ENCODE measurements around the gene TNNT2. TPM values are rescaled to one million over a fixed set of nuclear protein-coding genes. Genes with fewer than 3 reads are reported as not detected.

TNNT2 gene
- total and polyA plus RNA-seq, 2 of the 4 experiments (the other 2 are of a cell fraction) = 0.18 to 1.2 TPM

- Histone ChIP-seq H2AK5ac (ENCODE audit: low read depth, low read length) (no peak overlapping the region), H3K4me3 (ENCODE audit: insufficient read depth, low read depth, low read length) (no peak overlapping the region), H2AK9ac (replicated peaks; ENCODE audit: low read depth, low read length, poor library complexity) (no peak overlapping the region), H3K79me1 (ENCODE audit: low read depth in 1 of 2, low read length in 2 of 2) (peaks cover 0 to 3% of the 10 kb centered on the region in 2 experiments; a peak in 1 of 4 replicates), H2BK5ac (ENCODE audit: low read depth, low read length, poor library complexity, severe bottlenecking) (no peak overlapping the region), H4K20me1 (ENCODE audit: insufficient read depth, low read length) (no peaks in the 10 kb centered on the region), H2AFZ (replicated peaks; ENCODE audit: low read length, poor library complexity) (no peak overlapping the region), H3K27ac (ENCODE audit: insufficient read depth, low read length) (no peak overlapping the region), H4K91ac (ENCODE audit: insufficient read depth, low read depth, low read length) (no peak overlapping the region), H3K4me1 (ENCODE audit: control insufficient read depth, insufficient read depth, low read length) (peaks cover 31% of the 10 kb centered on the region), H3K9me3 (ENCODE audit: control insufficient read depth, insufficient read depth, low read length) (no peaks in the 10 kb centered on the region), H3K23ac (ENCODE audit: low read depth, low read length) (no peak overlapping the region), H2BK20ac (ENCODE audit: low read depth, low read length) (no peak overlapping the region), H3K18ac (ENCODE audit: low read depth, low read length) (no peak overlapping the region), H3K9ac (ENCODE audit: low read depth, low read length) (no peak overlapping the region), H4K8ac (ENCODE audit: low read depth in 2 of 2, low read length in 2 of 2) (no peak overlapping the region), H3K9me1 (ENCODE audit: insufficient read depth, low read length) (peaks cover 21% of the 10 kb centered on the region), H2BK15ac (ENCODE audit: low read depth, low read length) (no peak overlapping the region), H3K36me3 (ENCODE audit: control insufficient read depth, insufficient read depth, low read length) (no peaks in the 10 kb centered on the region), H3K4me2 (ENCODE audit: low read depth, low read length) (no peak overlapping the region), H3K56ac (ENCODE audit: extremely low read depth, insufficient read depth, low read length) (no peak overlapping the region), H4K5ac (ENCODE audit: low read depth, low read length) (no peak overlapping the region), H3K27me3 (ENCODE audit: control insufficient read depth, insufficient read depth, low read length) (peaks cover 2% of the 10 kb centered on the region; the same call in 1 of the 2 replicates), H3K14ac (replicated peaks; ENCODE audit: low read depth, low read length) (no peak overlapping the region), H2BK120ac (ENCODE audit: low read depth, low read length) (no peak overlapping the region), H3K4ac (ENCODE audit: low read depth, low read length) (no peak overlapping the region)
- no TSS peak for BruUV-seq (replicated peaks)
- no peak for ATAC-seq (ENCODE audit: low read depth)
- no peak for DNase-seq
- dilution Hi-C loops (cut with HindIII; ENCODE audit: low sequenced_read_pairs, unreplicated experiment) = no loop called here
- in situ Hi-C loops (cut with MboI; ENCODE audit: low sequenced_read_pairs) = no loop called here
- 100% methylated on average over 2 of the region's 7 CpGs; no CpG with 5 or more reads in 1 of the 2 experiments for WGBS, 2 experiments (ENCODE audit: extremely low coverage in 2 of 2, insufficient read length in 1 of 2)
- ChIA-PET POLR2A (ENCODE audit: unreplicated experiment) (no interaction called here), CTCF (no interaction called here)
- no peak for TF ChIP-seq CEBPB (IDR thresholded peaks at IDR 0.05; ENCODE audit: low read depth, low read length)
- intact Hi-C loops (cut with micrococcal nuclease) = loop anchor here (10.0 kb wide), 1 partner anchor 1936 kb away; no protein-coding TSS in a partner anchor
Observed at GRCh38 chr1:201381130-201381529, 3.6 kb upstream of the TNNT2 start.

Data from IMR-90 (cell line).